Tibial nerve (tissue), 4 donors: ENCODE data around the gene SUCO. TPM values are rescaled to one million over a fixed set of nuclear protein-coding genes. Genes with fewer than 3 reads are reported as not detected.

Experiments used
- DNase-seq, 2 donors: peaks; one replicate each; pipeline ENCODE4 v3.0.0-alpha.2; 2019; ENCODE audit warnings: low spot score in 2 of 2
- H3K27ac ChIP-seq, 4 donors: fragments of 200-600 bp; sonication (generic) in 3 of 4; one replicate each; pipeline ENCODE4 v1.5.1; 2017 to 2019; ENCODE audit warnings: mild to moderate bottlenecking in 1 of 4
- H3K27me3 ChIP-seq, 2 donors: fragments of 200-600 bp; sonication (generic) in 1 of 2; one replicate each; pipeline versions ENCODE4 v1.5.1 to v1.6.0; 2017 to 2019
- H3K36me3 ChIP-seq, 3 donors: fragments of 200-600 bp; sonication (generic); one replicate each; pipeline ENCODE4 v1.5.1; 2018 to 2019
- H3K4me1 ChIP-seq, 4 donors: fragments of 200-600 bp; sonication (generic) in 3 of 4; one replicate each; pipeline ENCODE4 v1.5.1; 2017 to 2019
- H3K4me3 ChIP-seq, 4 donors: fragments of 200-600 bp; sonication (generic) in 3 of 4; one replicate each; pipeline ENCODE4 v1.5.1; 2017 to 2019; ENCODE audit warnings: mild to moderate bottlenecking in 1 of 4, moderate library complexity in 1 of 4
- H3K9me3 ChIP-seq, 4 donors: fragments of 200-600 bp; sonication (generic) in 3 of 4; one replicate each; pipeline ENCODE4 v1.5.1; 2017 to 2019
- CTCF ChIP-seq, 5 experiments: fragments of 200-600 bp in 3 of 5; fragments of 450-650 bp in 2 of 5; sonication (generic) in 3 of 5; IDR thresholded peaks; one replicate each; pipeline ENCODE4 v1.5.1; 2016 to 2019; ENCODE audit warnings: antibody characterized with exemption in 5 of 5, mild to moderate bottlenecking in 3 of 5, moderate library complexity in 2 of 5
- EP300 ChIP-seq, 2 donors: sonication (generic); formaldehyde crosslinking; IDR thresholded peaks; one replicate each; pipeline ENCODE4 v1.6.1; 2017; ENCODE audit warnings: antibody characterized with exemption in 2 of 2, mild to moderate bottlenecking in 1 of 2
- POLR2A ChIP-seq, 2 donors: fragments of 450-650 bp; IDR thresholded peaks; one replicate each; pipeline ENCODE4 v1.6.1; 2017; ENCODE audit warnings: antibody characterized with exemption in 2 of 2, mild to moderate bottlenecking in 2 of 2, moderate library complexity in 2 of 2
- WGBS, 2 donors: methylation state at CpG; one replicate each; pipeline ENCODE4 v1.1.5; 2018; 5-methylcytosine and 5-hydroxymethylcytosine counted together
- total RNA-seq, 4 donors: library from RNA; depleted of rRNA; stranded (reverse); fragments of >200 nt; gene quantifications; one replicate each; pipeline ENCODE4 v1.1.0, GENCODE V29; 2016

Gene SUCO
- total RNA-seq, 4 donors from 2014 or later, result 33.6 to 48.6 (median 42.1) TPM

GRCh38 chr1:172531412-172532182, 1.4 kb upstream of the SUCO start:
- Histone ChIP-seq H3K4me1 (peaks cover 0 to 35% (median 25%) of the 10 kb centered on the region in 4 donors), H3K27me3 (no peaks in the 10 kb centered on the region), H3K36me3 (no peaks in the 10 kb centered on the region), H3K4me3 (peak overlapping the region; percentile 66 to 94 (median 79)), H3K9me3 (no peaks in the 10 kb centered on the region), H3K27ac (peak overlapping the region; percentile 93 to 99 (median 96))
- no peak for TF ChIP-seq EP300 (IDR thresholded peaks at IDR 0.05)
- no peak for TF ChIP-seq CTCF (IDR thresholded peaks at IDR 0.05)
- TF ChIP-seq POLR2A (IDR thresholded peaks at IDR 0.05), result no peak
- WGBS, 2 donors, result 4 to 5% methylated on average over 11 of the region's 11 CpGs
- DNase-seq, result no peak

GRCh38 chr1:172532183-172532699, 709 bp upstream of the SUCO start:
- TF ChIP-seq EP300 (IDR thresholded peaks at IDR 0.05) (peak in 1 of 2 donors; percentile 97), CTCF (IDR thresholded peaks at IDR 0.05) (no peak), POLR2A (IDR thresholded peaks at IDR 0.05) (peak; percentile 85 to 95)
- 1% methylated on average over 18 of the region's 18 CpGs for WGBS, 2 donors
- peak; percentile 71 to 98 for DNase-seq

GRCh38 chr1:172533513-172534151, 682 bp downstream of the SUCO start:
- no peaks in the 10 kb centered on the region for H3K36me3 ChIP-seq
- DNase-seq, result peak in 1 of 2 donors; percentile 21
- peak overlapping the region; percentile 93 to 99 (median 96) for H3K27ac ChIP-seq
- H3K9me3 ChIP-seq, result no peaks in the 10 kb centered on the region
- no peaks in the 10 kb centered on the region for H3K27me3 ChIP-seq
- 1% methylated on average over 17 to 23 of the region's 23 CpGs for WGBS, 2 donors
- H3K4me1 ChIP-seq, result peaks cover 0 to 49% (median 25%) of the 10 kb centered on the region in 4 donors
- no peak for TF ChIP-seq POLR2A (IDR thresholded peaks at IDR 0.05)
- no peak for TF ChIP-seq CTCF (IDR thresholded peaks at IDR 0.05)
- H3K4me3 ChIP-seq, result peak overlapping the region; percentile 75 to 94 (median 80)

More at GRCh38 chr1:172532183-172532699, 709 bp upstream of the SUCO start:
- H3K9me3 ChIP-seq, result no peaks in the 10 kb centered on the region
- H3K36me3 ChIP-seq, result no peaks in the 10 kb centered on the region
- H3K27me3 ChIP-seq, result no peaks in the 10 kb centered on the region
- H3K27ac ChIP-seq, result peak overlapping the region; percentile 93 to 99 (median 96)
- H3K4me3 ChIP-seq, result peak overlapping the region; percentile 66 to 94 (median 79)
- peaks cover 0 to 40% (median 25%) of the 10 kb centered on the region in 4 donors for H3K4me1 ChIP-seq

- no peak overlapping the region for H3K4me3 ChIP-seq
- H3K9me3 ChIP-seq, result no peaks in the 10 kb centered on the region
- peaks cover 0 to 64% (median 24%) of the 10 kb centered on the region in 4 donors for H3K4me1 ChIP-seq
- no peaks in the 10 kb centered on the region for H3K36me3 ChIP-seq
- no peaks in the 10 kb centered on the region for H3K27me3 ChIP-seq
- DNase-seq, result no peak
- WGBS, 2 donors, result 51 to 92% methylated on average over 3 of the region's 3 CpGs
- no peak overlapping the region for H3K27ac ChIP-seq
- no peak for TF ChIP-seq POLR2A (IDR thresholded peaks at IDR 0.05)
- no peak for TF ChIP-seq EP300 (IDR thresholded peaks at IDR 0.05)
- TF ChIP-seq CTCF (IDR thresholded peaks at IDR 0.05), result no peak
These were observed 3.3 kb downstream of the SUCO start for GRCh38 chr1:172536256-172536655.

- no peaks in the 10 kb centered on the region for H3K36me3 ChIP-seq
- TF ChIP-seq EP300 (IDR thresholded peaks at IDR 0.05) (no peak), POLR2A (IDR thresholded peaks at IDR 0.05) (no peak), CTCF (IDR thresholded peaks at IDR 0.05) (no peak)
- peaks cover 0 to 62% (median 22%) of the 10 kb centered on the region in 4 donors for H3K4me1 ChIP-seq
- H3K27me3 ChIP-seq, result no peaks in the 10 kb centered on the region
- H3K4me3 ChIP-seq, result no peak overlapping the region
- no peaks in the 10 kb centered on the region for H3K9me3 ChIP-seq
- no peak overlapping the region for H3K27ac ChIP-seq
- 70 to 77% methylated on average over 2 of the region's 2 CpGs for WGBS, 2 donors
- DNase-seq, result no peak
These were observed 4.4 kb downstream of the SUCO start for GRCh38 chr1:172537366-172537765.
